A673 (cell line): ENCODE results near the gene OBI1.

Experiments
- EZH2 ChIP-seq: fragments of 200-600 bp; sonication (generic); IDR thresholded peaks from 2 replicates; pipeline ENCODE4 v1.6.1; 2017; ENCODE audit warnings: borderline replicate concordance, low read depth, mild to moderate bottlenecking, mixed read lengths, antibody characterized with exemption, low read length; ENCODE audit not compliant: poor library complexity, severe bottlenecking
- TF ChIP-seq, protein P1 (sequence below): fragments of 300-800, 200-600 bp; sonication (generic); conservative IDR thresholded peaks from 2 replicates; pipeline ENCODE4 v1.5.1; 2017; ENCODE audit warnings: low read depth, mild to moderate bottlenecking, antibody characterized with exemption, low read length, moderate library complexity, mixed read lengths

- TF ChIP-seq, protein P1, sequence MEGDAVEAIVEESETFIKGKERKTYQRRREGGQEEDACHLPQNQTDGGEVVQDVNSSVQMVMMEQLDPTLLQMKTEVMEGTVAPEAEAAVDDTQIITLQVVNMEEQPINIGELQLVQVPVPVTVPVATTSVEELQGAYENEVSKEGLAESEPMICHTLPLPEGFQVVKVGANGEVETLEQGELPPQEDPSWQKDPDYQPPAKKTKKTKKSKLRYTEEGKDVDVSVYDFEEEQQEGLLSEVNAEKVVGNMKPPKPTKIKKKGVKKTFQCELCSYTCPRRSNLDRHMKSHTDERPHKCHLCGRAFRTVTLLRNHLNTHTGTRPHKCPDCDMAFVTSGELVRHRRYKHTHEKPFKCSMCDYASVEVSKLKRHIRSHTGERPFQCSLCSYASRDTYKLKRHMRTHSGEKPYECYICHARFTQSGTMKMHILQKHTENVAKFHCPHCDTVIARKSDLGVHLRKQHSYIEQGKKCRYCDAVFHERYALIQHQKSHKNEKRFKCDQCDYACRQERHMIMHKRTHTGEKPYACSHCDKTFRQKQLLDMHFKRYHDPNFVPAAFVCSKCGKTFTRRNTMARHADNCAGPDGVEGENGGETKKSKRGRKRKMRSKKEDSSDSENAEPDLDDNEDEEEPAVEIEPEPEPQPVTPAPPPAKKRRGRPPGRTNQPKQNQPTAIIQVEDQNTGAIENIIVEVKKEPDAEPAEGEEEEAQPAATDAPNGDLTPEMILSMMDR = no peak
- no peak for TF ChIP-seq EZH2
Measured at GRCh38 chr13:78603240-78603957, 55.6 kb downstream of the OBI1 start, which contains the start of gene POU4F1.
